HEK293 (cell line): ENCODE measurements around the gene ZNF224.

ENCODE experiments used
- BCL6B ChIP-seq: fragments of 450-650 bp; formaldehyde crosslinking; IDR thresholded peaks from 2 replicates; pipeline ENCODE4 v1.5.1; 2017; ENCODE audit warnings: missing biosample characterization, missing genetic modification characterization
- KLF7 ChIP-seq: fragments of 450-650 bp; formaldehyde crosslinking; IDR thresholded peaks from 2 replicates; pipeline ENCODE4 v1.5.1; 2016; ENCODE audit warnings: missing biosample characterization, missing genetic modification characterization, borderline replicate concordance
- KLF9 ChIP-seq: fragments of 450-650 bp; formaldehyde crosslinking; IDR thresholded peaks from 2 replicates; pipeline ENCODE4 v1.5.1; 2016; ENCODE audit warnings: missing biosample characterization, missing genetic modification characterization, low read depth
- PBX3 ChIP-seq: sonication (generic); formaldehyde crosslinking; IDR thresholded peaks from 2 replicates; pipeline ENCODE4 v1.8.1; 2022; ENCODE audit warnings: mild to moderate bottlenecking, moderate library complexity, missing genetic modification reagents
- PRDM1 ChIP-seq: fragments of 450-650 bp; formaldehyde crosslinking; IDR thresholded peaks from 2 replicates; pipeline ENCODE4; 2016; ENCODE audit warnings: missing biosample characterization, missing genetic modification characterization
- PRDM2 ChIP-seq: fragments of 450-650 bp; formaldehyde crosslinking; IDR thresholded peaks from 2 replicates; pipeline ENCODE4 v1.5.1; 2016; ENCODE audit warnings: missing biosample characterization, missing genetic modification characterization, borderline replicate concordance
- ZBTB26 ChIP-seq: fragments of 450-650 bp; formaldehyde crosslinking; optimal IDR thresholded peaks from 2 replicates; pipeline ENCODE3; 2016; ENCODE audit warnings: missing biosample characterization, mild to moderate bottlenecking, missing genetic modification characterization
- ZBTB8A ChIP-seq: fragments of 450-650 bp; formaldehyde crosslinking; IDR thresholded peaks from 2 replicates; pipeline ENCODE4 v1.5.1; 2016; ENCODE audit warnings: missing biosample characterization, missing genetic modification characterization
- ZFP3 ChIP-seq: fragments of 450-650 bp; formaldehyde crosslinking; IDR thresholded peaks from 2 replicates; pipeline ENCODE4 v1.5.1; 2016; ENCODE audit warnings: low read depth, missing biosample characterization, missing genetic modification characterization
- ZFP41 ChIP-seq: fragments of 450-650 bp; formaldehyde crosslinking; IDR thresholded peaks from 2 replicates; pipeline ENCODE4 v1.5.1; 2016; ENCODE audit warnings: missing biosample characterization, missing genetic modification characterization, borderline replicate concordance
- ZNF121 ChIP-seq: fragments of 450-650 bp; formaldehyde crosslinking; IDR thresholded peaks from 2 replicates; pipeline ENCODE4 v1.5.1; 2016; ENCODE audit warnings: missing biosample characterization, missing genetic modification characterization
- ZNF18 ChIP-seq: fragments of 450-650 bp; formaldehyde crosslinking; IDR thresholded peaks from 2 replicates; pipeline ENCODE4 v1.5.1; 2016; ENCODE audit warnings: missing biosample characterization, missing genetic modification characterization
- ZNF202 ChIP-seq: fragments of 450-650 bp; formaldehyde crosslinking; IDR thresholded peaks from 2 replicates; pipeline ENCODE4 v1.5.1; 2016; ENCODE audit warnings: missing biosample characterization, missing genetic modification characterization, borderline replicate concordance
- ZNF423 ChIP-seq: fragments of 450-650 bp; formaldehyde crosslinking; IDR thresholded peaks from 2 replicates; pipeline ENCODE4 v1.5.1; 2016; ENCODE audit warnings: missing biosample characterization, missing genetic modification characterization
- ZNF449 ChIP-seq: fragments of 450-650 bp; formaldehyde crosslinking; IDR thresholded peaks from 2 replicates; pipeline ENCODE4 v1.5.1; 2017; ENCODE audit warnings: missing biosample characterization, mild to moderate bottlenecking, missing genetic modification characterization, moderate library complexity
- ZNF473 ChIP-seq: fragments of 450-650 bp; formaldehyde crosslinking; IDR thresholded peaks from 2 replicates; pipeline ENCODE4 v1.5.1; 2017; ENCODE audit warnings: missing biosample characterization, missing genetic modification characterization
- ZNF510 ChIP-seq: fragments of 450-650 bp; formaldehyde crosslinking; IDR thresholded peaks from 2 replicates; pipeline ENCODE4 v1.5.1; 2018; ENCODE audit warnings: mild to moderate bottlenecking, missing genetic modification characterization, missing biosample characterization; ENCODE audit not compliant: insufficient replicate concordance
- ZNF521 ChIP-seq: fragments of 450-650 bp; formaldehyde crosslinking; IDR thresholded peaks from 2 replicates; pipeline ENCODE4 v1.5.1; 2017; ENCODE audit warnings: missing biosample characterization, mild to moderate bottlenecking, missing genetic modification characterization
- ZNF544 ChIP-seq: fragments of 450-650 bp; formaldehyde crosslinking; IDR thresholded peaks from 2 replicates; pipeline ENCODE4 v1.5.0; 2017; ENCODE audit warnings: missing biosample characterization, missing genetic modification characterization
- ZNF560 ChIP-seq: fragments of 450-650 bp; formaldehyde crosslinking; IDR thresholded peaks from 2 replicates; pipeline ENCODE4 v1.5.1; 2017; ENCODE audit warnings: missing biosample characterization, missing genetic modification characterization, borderline replicate concordance
- ZNF600 ChIP-seq: fragments of 450-650 bp; formaldehyde crosslinking; IDR thresholded peaks from 2 replicates; pipeline ENCODE4 v1.5.1; 2016; ENCODE audit warnings: missing biosample characterization, missing genetic modification characterization
- ZNF792 ChIP-seq: fragments of 450-650 bp; formaldehyde crosslinking; IDR thresholded peaks from 2 replicates; pipeline ENCODE4 v1.5.1; 2016; ENCODE audit warnings: missing biosample characterization, missing genetic modification characterization
- ZXDB ChIP-seq: fragments of 450-650 bp; formaldehyde crosslinking; IDR thresholded peaks from 2 replicates; pipeline ENCODE4 v1.5.1; 2016; ENCODE audit warnings: missing biosample characterization, missing genetic modification characterization

Gene ZNF224

GRCh38 chr19:44093931-44094765 is at the start of gene ZNF224 (continued):
- TF ChIP-seq PBX3 (CRISPR knock-in tag) = no peak; the same call in 1 of the 2 replicates
- TF ChIP-seq ZNF792 (tag by site-specific recombination) = peak; percentile 80; the same call in 1 of the 2 replicates
- TF ChIP-seq ZXDB (tag by site-specific recombination) = peak; percentile 85; the same call in 1 of the 2 replicates
- TF ChIP-seq ZFP3 (tag by site-specific recombination) = no peak
- TF ChIP-seq ZNF510 (tag by site-specific recombination) = no peak
- TF ChIP-seq ZNF600 (tag by site-specific recombination) = peak; percentile 97
- TF ChIP-seq ZNF560 = no peak
- no peak for TF ChIP-seq ZNF544 (tag by site-specific recombination)
- peak; percentile 51; the same call in 1 of the 2 replicates for TF ChIP-seq ZBTB8A (tag by site-specific recombination)
- TF ChIP-seq PRDM1 (tag by site-specific recombination) = peak; percentile 96
- peak; percentile 7; the same call in 1 of the 2 replicates for TF ChIP-seq ZNF449 (tag by site-specific recombination)
- TF ChIP-seq ZNF18 = no peak
- TF ChIP-seq ZNF423 (tag by site-specific recombination) = no peak
- no peak for TF ChIP-seq ZFP41 (tag by site-specific recombination)
- no peak for TF ChIP-seq KLF7
- no peak for TF ChIP-seq ZNF202
- no peak for TF ChIP-seq PRDM2
- no peak for TF ChIP-seq BCL6B (tag by site-specific recombination)
- TF ChIP-seq KLF9 (tag by site-specific recombination) = peak; percentile 46; the same call in 1 of the 2 replicates
- TF ChIP-seq ZNF473 (tag by site-specific recombination) = no peak
- TF ChIP-seq ZBTB26 (tag by site-specific recombination) = peak; percentile 76
- TF ChIP-seq ZNF521 (tag by site-specific recombination) = no peak
- peak; percentile 9; the same call in 1 of the 2 replicates for TF ChIP-seq ZNF121 (tag by site-specific recombination)
